Bronchial epithelial cell (primary cell): Measurements from ENCODE around the gene IL21. TPM values are rescaled to one million over a fixed set of nuclear protein-coding genes. Genes with fewer than 3 reads are reported as not detected.

Experiments used
- DNase-seq: peaks from one replicate; pipeline ENCODE4 v3.0.0-alpha.2; 2010; ENCODE audit warnings: low read depth
- FAIRE-seq: peaks from 2 replicates; lab custom pipeline; 2011; peaks lifted over from hg19 to GRCh38; lab: Jason Lieb, UNC
- H3K27me3 ChIP-seq: 2 replicates; pipeline ENCODE4 v1.5.1; 2011; ENCODE audit warnings: low read length; ENCODE audit not compliant: control insufficient read depth, insufficient read depth
- H3K36me3 ChIP-seq: 2 replicates; pipeline ENCODE4 v1.5.1; 2011; ENCODE audit warnings: low read length; ENCODE audit not compliant: control insufficient read depth, insufficient read depth
- H3K4me3 ChIP-seq: 2 replicates; pipeline ENCODE4 v1.5.1; 2011; ENCODE audit warnings: mild to moderate bottlenecking, low read depth, low read length, control low read depth
- CTCF ChIP-seq: IDR thresholded peaks from 2 replicates; pipeline ENCODE4 v1.5.1; 2011; ENCODE audit warnings: mild to moderate bottlenecking, moderate library complexity, low read length, control low read depth, inconsistent platforms; ENCODE audit not compliant: insufficient read depth, severe bottlenecking
- total RNA-seq: library from RNA; depleted of rRNA; stranded (reverse); fragments of >200 nt; gene quantifications from 2 replicates; pipeline ENCODE4 v1.2.1, GENCODE V29; 2014

Gene IL21
- total RNA-seq, 1 donor from 2014 or later, result not detected

- no peak for TF ChIP-seq CTCF
- Histone ChIP-seq H3K4me3 (no peak overlapping the region), H3K27me3 (peaks cover 3% of the 10 kb centered on the region), H3K36me3 (no peaks in the 10 kb centered on the region)
- DNase-seq, result no peak
- FAIRE-seq, result no peak
Measured at GRCh38 chr4:122625156-122625555, 4.3 kb upstream of the IL21 start.

DNA sequence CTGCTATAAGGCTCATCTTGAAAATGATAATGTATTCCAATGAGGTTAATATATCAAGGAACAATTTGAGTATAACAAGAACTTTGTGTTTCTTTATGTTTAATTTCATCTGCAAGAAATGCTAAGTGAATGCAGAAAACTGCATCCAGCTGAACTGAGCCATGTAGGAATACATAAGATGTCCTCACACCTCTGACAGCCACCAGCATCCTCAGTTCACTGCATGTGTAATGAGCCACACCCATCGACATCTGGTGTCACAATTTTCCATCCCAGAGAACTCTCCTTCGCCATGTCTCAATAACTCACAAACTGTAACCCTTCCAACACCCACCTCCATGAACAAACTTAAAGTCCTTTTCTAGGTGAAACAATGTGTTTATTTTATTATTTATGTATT is 3.3 kb upstream of the IL21 start:
- no peaks in the 10 kb centered on the region for H3K36me3 ChIP-seq
- DNase-seq (no peak), FAIRE-seq (no peak)
- no peak overlapping the region for H3K4me3 ChIP-seq
- no peak for TF ChIP-seq CTCF
- H3K27me3 ChIP-seq, result no peaks in the 10 kb centered on the region

GRCh38 chr4:122623637-122624166 is 2.8 kb upstream of the IL21 start:
- FAIRE-seq, result no peak
- Histone ChIP-seq H3K36me3 (no peaks in the 10 kb centered on the region), H3K4me3 (no peak overlapping the region), H3K27me3 (no peaks in the 10 kb centered on the region)
- no peak for TF ChIP-seq CTCF
- no peak for DNase-seq

GRCh38 chr4:122622400-122622799 is 1.5 kb upstream of the IL21 start:
- DNase-seq, result no peak
- H3K4me3 ChIP-seq, result no peak overlapping the region
- TF ChIP-seq CTCF, result no peak
- FAIRE-seq, result no peak
- H3K27me3 ChIP-seq, result no peaks in the 10 kb centered on the region
- H3K36me3 ChIP-seq, result no peaks in the 10 kb centered on the region

DNA sequence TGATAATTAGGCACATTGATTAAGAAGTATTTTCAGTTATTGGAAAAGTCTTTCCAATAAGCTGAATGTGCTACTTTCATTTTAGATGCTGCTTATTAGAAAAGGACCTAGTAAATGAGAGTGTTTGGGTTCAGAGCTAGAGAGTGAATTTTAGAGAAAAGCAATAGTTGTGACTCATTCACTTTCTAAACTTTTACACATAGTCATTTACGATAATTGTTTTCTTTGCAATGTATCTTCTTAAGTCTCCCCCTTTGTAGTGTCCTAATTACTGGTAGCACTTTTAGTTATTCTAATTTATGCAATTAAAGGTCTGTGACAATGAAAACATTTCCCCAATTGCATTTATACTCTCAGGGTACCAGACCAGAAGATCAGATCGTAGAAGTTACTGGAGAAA is 1.3 kb downstream of the IL21 start:
- no peak for FAIRE-seq
- Histone ChIP-seq H3K27me3 (no peaks in the 10 kb centered on the region), H3K4me3 (no peak overlapping the region), H3K36me3 (no peaks in the 10 kb centered on the region)
- no peak for TF ChIP-seq CTCF
- DNase-seq, result no peak
